ENCODE measurements around the gene C10orf95.
A peak's percentile ranks its signal among the peaks of the same experiment; 100 is the strongest.

Gene C10orf95

GRCh38 chr10:102434394-102435132 lies 16.8 kb downstream of the C10orf95 start:
- DNase-seq (ENCODE audit: low read depth) = no peak

- no peak for DNase-seq (ENCODE audit: low read depth)
These were observed 17.7 kb downstream of the C10orf95 start for GRCh38 chr10:102433619-102434046.

GRCh38 chr10:102432162-102432950 lies 19.0 kb downstream of the C10orf95 start, which contains the start of gene CUEDC2:
Gene CUEDC2, minus strand, starts transcription at chr10:102432574. Its CDS starts 7,386 bp downstream, at chr10:102425188.
- peak; percentile 92 for DNase-seq (ENCODE audit: low read depth)

- DNase-seq (ENCODE audit: low read depth) = no peak
These were observed 19.8 kb downstream of the C10orf95 start for GRCh38 chr10:102431452-102432124.

GRCh38 chr10:102429468-102429867 lies 21.9 kb downstream of the C10orf95 start:
- no peak for DNase-seq (ENCODE audit: low read depth)

GRCh38 chr10:102426803-102427287 lies 24.5 kb downstream of the C10orf95 start:
- no peak for DNase-seq (ENCODE audit: low read depth)

- DNase-seq (ENCODE audit: low read depth) = no peak
These were observed 25.9 kb downstream of the C10orf95 start for GRCh38 chr10:102425444-102425843.

- DNase-seq (ENCODE audit: low read depth) = no peak
These were observed 26.4 kb downstream of the C10orf95 start for GRCh38 chr10:102424916-102425315.

- no peak for DNase-seq (ENCODE audit: low read depth)
These were observed 27.2 kb downstream of the C10orf95 start for GRCh38 chr10:102424145-102424544.

- DNase-seq (ENCODE audit: low read depth) = no peak
These were observed 27.9 kb downstream of the C10orf95 start for GRCh38 chr10:102423372-102423968.

GRCh38 chr10:102422545-102423129 lies 28.7 kb downstream of the C10orf95 start:
- DNase-seq (ENCODE audit: low read depth) = no peak

GRCh38 chr10:102421757-102422512 lies 29.4 kb downstream of the C10orf95 start:
- no peak for DNase-seq (ENCODE audit: low read depth)

GRCh38 chr10:102421507-102421756 lies 29.9 kb downstream of the C10orf95 start:
- no peak for DNase-seq (ENCODE audit: low read depth)

- DNase-seq (ENCODE audit: low read depth) = peak; percentile 95
These were observed 30.4 kb downstream of the C10orf95 start, which contains the start of gene FBXL15 for GRCh38 chr10:102420714-102421506. Gene FBXL15, plus strand, starts transcription at chr10:102420836. Its CDS starts 294 bp downstream, at chr10:102421130.

- no peak for DNase-seq (ENCODE audit: low read depth)
These were observed 31.1 kb downstream of the C10orf95 start for GRCh38 chr10:102420181-102420713.

- peak; percentile 52 for DNase-seq (ENCODE audit: low read depth)
These were observed 31.8 kb downstream of the C10orf95 start for GRCh38 chr10:102419269-102420180.

GRCh38 chr10:102418622-102419268 lies 32.6 kb downstream of the C10orf95 start, which contains the start of gene PSD:
Gene PSD, minus strand, starts transcription at chr10:102418785. Its CDS starts 1,747 bp downstream, at chr10:102417038.
- DNase-seq (ENCODE audit: low read depth) = no peak

- no peak for DNase-seq (ENCODE audit: low read depth)
These were observed 34.6 kb downstream of the C10orf95 start for GRCh38 chr10:102416695-102417094.
